Measurements from ENCODE around the gene BEST3.

DNA sequence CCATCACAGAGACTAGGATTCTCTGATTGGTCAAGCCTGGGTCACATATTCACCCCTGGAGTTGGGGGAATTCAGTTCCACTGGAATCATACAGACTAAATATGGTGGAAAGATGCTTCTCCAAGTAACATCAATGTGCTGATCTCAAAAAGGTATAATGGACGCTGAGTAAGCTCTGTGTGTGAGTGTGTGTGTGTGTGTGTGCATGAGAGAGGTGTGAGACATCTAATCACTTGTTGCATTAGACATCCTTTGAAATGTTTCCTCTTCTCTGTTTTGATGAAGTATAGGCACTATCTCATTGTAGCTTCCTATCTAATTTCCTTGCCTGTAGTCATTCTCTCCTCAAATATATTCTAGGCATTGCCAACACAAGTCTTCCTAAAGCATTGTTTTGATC, 34.5 kb upstream of the BEST3 start:
- TF ChIP-seq, protein P1, sequence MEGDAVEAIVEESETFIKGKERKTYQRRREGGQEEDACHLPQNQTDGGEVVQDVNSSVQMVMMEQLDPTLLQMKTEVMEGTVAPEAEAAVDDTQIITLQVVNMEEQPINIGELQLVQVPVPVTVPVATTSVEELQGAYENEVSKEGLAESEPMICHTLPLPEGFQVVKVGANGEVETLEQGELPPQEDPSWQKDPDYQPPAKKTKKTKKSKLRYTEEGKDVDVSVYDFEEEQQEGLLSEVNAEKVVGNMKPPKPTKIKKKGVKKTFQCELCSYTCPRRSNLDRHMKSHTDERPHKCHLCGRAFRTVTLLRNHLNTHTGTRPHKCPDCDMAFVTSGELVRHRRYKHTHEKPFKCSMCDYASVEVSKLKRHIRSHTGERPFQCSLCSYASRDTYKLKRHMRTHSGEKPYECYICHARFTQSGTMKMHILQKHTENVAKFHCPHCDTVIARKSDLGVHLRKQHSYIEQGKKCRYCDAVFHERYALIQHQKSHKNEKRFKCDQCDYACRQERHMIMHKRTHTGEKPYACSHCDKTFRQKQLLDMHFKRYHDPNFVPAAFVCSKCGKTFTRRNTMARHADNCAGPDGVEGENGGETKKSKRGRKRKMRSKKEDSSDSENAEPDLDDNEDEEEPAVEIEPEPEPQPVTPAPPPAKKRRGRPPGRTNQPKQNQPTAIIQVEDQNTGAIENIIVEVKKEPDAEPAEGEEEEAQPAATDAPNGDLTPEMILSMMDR (IDR thresholded peaks at IDR 0.05; ENCODE audit: poor library complexity): no peak
- TF ChIP-seq EZH2 (IDR thresholded peaks at IDR 0.05; ENCODE audit: borderline replicate concordance) (no peak), EZH2phosphoT487 (IDR thresholded peaks at IDR 0.05; ENCODE audit: low read depth, severe bottlenecking, unreplicated experiment) (no peak)

All from hepatocyte (in vitro differentiated cells).